DOHH2 (cell line): Measurements from ENCODE around the gene AKR1C8.

ENCODE experiments used
- EZH2phosphoT487 ChIP-seq: fragments of 200-600 bp; sonication (generic); IDR thresholded peaks from 2 replicates; pipeline ENCODE4 v1.6.1; 2017; ENCODE audit warnings: borderline replicate concordance, mild to moderate bottlenecking, antibody characterized with exemption, low read length, moderate library complexity, mixed read lengths
- TF ChIP-seq, protein P1 (sequence below): fragments of 200-600 bp; sonication (generic); IDR thresholded peaks from one replicate; pipeline ENCODE4 v1.5.1; 2014; ENCODE audit warnings: antibody characterized with exemption, mild to moderate bottlenecking, low read depth, low read length; ENCODE audit not compliant: poor library complexity, severe bottlenecking

DNA sequence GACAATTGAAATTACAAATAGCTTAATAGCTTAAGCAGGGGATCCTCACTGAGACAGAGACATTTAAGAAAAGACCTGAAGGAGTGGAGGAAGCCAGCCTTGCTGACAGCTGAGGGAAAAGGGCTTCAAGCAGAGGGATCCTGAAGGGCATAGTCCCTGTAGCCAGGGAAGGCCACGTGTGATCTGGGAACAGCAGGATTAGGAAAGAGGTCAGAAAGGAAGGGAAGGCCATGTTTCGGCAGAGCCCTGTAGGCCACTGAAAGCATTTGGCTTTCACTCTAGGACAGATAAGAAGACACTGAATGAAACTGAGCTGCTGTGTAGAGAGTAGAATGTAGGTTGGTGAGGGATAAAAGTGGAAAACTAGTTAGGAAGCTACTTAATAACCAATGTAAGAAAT, 3.4 kb upstream of the AKR1C8 start:
- TF ChIP-seq, protein P1, sequence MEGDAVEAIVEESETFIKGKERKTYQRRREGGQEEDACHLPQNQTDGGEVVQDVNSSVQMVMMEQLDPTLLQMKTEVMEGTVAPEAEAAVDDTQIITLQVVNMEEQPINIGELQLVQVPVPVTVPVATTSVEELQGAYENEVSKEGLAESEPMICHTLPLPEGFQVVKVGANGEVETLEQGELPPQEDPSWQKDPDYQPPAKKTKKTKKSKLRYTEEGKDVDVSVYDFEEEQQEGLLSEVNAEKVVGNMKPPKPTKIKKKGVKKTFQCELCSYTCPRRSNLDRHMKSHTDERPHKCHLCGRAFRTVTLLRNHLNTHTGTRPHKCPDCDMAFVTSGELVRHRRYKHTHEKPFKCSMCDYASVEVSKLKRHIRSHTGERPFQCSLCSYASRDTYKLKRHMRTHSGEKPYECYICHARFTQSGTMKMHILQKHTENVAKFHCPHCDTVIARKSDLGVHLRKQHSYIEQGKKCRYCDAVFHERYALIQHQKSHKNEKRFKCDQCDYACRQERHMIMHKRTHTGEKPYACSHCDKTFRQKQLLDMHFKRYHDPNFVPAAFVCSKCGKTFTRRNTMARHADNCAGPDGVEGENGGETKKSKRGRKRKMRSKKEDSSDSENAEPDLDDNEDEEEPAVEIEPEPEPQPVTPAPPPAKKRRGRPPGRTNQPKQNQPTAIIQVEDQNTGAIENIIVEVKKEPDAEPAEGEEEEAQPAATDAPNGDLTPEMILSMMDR: no peak
- no peak for TF ChIP-seq EZH2phosphoT487
